Stimulated activated CD4-positive, alpha-beta T cell treated with anti-CD3 and anti-CD28 coated beads, Interleukin-1b, Interleukin-23, amount 100 ng/mL, for 48 hours (primary cell): Measurements from ENCODE around the gene PTPN22.

Source experiments
- DNase-seq: peaks from one replicate; pipeline ENCODE4 v3.0.0-alpha.2; 2020

PTPN22 gene

GRCh38 chr1:113793878-113794834 lies 77.4 kb downstream of the PTPN22 start:
- DNase-seq, result no peak

GRCh38 chr1:113792986-113793385 lies 78.5 kb downstream of the PTPN22 start:
- no peak for DNase-seq

GRCh38 chr1:113792471-113792870 lies 79.0 kb downstream of the PTPN22 start:
- DNase-seq, result no peak

DNA sequence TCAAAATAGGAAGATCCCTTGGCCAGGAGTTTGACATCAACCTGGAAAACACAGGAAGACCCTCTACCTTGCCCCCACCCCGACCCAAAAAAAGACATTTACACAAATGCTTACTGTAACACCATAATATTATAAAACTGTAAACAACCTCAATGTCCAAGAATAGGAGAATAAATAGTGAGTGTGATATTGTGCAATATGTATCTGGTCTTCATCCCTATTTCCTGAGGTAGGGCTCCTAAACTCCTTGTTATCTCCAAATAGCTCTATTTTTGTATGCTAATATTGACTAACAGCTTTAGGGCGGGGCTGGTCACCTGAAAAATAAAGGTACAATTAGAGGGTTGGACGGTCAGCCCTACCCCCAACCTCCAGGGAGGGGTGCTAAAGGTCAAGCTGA lies 82.7 kb downstream of the PTPN22 start:
- no peak for DNase-seq

GRCh38 chr1:113787663-113788062 lies 83.8 kb downstream of the PTPN22 start:
- no peak for DNase-seq

DNA sequence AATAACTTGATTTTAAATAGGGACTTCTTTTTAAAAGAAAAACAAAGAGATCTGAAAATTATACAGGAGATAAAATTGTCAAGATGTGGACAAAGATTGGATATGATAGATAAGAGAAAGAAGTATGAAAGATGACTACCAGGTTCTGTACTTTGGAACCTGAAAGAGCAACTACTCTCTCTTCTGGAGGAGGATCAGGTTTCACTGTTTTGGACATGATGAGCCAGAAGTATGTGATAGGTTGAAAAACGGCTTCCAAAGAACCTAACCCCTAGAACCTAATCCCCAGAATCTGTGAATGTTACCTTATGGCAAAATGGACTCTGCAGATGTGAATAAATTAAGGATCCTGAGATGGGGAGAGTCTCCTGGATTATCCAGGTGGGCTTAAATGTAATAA lies 85.4 kb downstream of the PTPN22 start:
- DNase-seq, result no peak

DNA sequence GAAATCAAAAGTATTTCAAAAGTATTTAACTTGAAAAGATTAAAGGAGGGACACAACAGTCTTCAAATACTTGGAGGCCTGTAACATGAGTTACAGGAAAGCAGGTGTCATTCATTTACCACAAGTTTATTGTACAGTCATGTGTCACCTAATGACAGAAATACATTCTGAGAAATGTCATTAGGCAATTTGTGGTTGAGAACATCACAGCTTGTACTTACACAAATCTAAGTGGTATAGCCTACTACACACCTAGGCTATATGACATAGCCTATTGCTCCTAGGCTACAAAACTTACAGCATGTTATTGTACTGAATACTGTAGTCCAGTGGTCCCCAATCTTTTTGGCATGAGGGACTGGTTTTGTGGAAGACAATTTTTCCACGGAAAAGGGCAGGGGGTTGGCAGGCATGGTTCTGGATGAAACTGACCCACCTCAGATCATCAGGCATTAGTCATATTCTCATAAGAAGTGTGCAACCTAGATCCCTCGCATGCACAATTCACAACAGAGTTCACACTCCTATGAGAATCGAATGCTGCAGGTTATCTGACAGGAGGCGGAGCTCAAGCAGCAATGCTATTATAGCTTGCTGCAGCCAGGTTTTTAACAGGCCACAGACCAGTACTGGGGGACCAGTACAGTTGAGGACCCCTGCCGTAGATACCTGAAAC lies 87.3 kb downstream of the PTPN22 start:
- DNase-seq, result peak; percentile 19

DNA sequence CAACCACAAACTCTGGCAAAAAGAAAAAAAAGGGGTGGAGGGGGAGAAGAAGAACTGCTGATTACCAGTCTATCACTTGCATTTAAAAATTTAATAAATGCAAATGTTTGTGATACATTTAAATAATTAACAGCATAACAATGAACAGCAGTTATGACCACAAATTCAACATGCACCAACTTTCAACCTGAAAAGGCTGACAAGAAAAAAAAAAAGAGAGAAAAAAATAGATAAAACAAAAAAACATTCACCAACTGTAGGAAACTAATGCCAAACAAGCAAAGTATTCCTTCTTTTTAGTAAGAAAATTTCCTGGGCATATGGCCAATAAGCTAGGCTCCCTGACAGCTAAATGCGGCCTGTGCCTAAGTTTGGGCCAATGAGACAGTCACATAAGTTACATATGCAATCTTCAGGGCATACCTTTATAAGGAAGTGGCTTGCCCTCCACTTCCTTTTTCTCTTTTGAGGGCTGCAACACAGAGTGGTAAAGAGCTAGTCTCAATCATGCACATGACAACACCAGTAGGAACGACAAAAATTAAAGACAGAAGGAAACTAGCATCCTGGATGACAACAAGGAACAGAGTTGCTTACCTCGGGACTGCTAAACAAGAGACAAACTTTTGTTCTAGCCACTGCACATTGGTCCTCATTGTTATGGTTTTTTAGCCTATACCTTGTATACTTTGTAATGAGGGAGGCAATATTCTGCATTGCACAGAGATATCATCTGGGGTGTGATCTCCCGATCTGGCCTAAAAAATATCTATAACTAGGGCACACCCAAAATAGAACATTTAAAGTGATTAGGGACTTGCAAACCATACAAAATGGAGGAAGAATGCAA lies 88.0 kb downstream of the PTPN22 start:
- DNase-seq, result peak; percentile 30

DNA sequence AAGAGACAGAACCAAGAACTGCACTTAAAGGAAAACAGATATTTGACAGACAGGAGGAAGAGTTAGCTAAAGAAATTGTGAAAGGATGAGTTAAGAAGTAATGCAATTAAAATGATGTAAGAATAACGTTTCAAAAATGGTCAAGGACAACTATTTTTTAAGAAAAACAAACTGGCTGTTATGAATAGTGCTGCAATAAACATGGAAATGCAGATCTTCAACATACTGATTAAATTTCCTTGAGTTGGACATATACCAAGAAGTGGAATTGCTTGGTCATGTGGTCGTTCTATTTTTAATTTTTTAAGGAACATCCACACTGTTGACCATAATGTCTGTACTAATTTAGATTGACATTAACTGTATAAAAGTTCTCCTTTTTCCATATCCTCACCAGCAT lies 89.1 kb downstream of the PTPN22 start:
- no peak for DNase-seq

DNA sequence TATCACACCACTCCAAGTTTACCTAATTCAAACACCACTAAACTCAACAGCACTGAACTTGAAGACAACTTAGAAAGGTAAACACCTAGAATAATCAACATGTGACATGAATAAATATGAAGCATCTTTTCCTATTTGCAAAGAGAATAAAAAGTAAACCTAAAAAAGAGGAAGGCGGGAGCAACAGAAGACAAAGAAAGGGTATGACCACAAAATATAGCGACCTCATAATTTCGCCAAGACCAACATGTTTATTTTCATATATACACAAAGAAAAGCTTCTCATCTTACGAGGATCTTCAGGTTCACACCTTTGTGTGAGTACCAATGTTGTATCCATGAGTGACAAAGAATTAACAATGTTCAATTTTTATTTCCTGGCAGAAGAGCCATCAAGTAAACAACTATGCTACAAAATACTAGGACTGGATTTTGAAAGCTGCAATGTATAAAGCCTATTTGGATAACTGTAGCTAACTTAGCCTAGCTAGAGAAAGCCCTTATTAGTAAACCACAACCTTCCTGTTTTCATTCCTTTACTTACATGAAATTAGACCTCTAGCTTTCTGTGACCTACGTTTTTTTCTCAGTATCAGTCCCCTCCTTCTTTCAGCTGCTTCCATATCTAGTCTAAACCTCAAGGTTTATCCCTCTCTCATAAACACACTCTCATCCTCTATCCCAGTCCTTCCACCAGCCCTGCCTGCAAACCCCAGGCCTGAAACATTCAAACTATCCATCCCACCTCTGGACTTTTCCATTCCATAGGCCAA lies 91.0 kb downstream of the PTPN22 start:
- no peak for DNase-seq

DNA sequence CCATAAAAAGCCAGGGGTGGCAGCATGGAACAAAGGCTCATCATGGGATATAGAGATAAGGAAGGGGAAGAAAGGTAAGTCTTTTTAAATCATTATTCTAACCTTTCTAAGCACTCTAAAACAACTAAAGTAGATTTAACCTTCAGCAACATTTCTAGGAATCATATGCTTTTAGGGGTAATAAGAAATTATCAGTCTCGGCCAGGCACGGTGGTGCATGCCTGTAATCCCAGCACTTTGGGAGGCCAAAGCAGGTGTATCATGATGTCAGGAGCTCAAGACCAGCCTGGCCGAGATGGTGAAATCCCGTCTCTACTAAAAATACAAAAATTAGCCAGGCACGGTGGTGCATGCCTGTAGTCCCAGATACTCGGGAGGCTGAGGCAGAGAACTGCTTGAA lies 92.0 kb downstream of the PTPN22 start:
- DNase-seq, result no peak

DNA sequence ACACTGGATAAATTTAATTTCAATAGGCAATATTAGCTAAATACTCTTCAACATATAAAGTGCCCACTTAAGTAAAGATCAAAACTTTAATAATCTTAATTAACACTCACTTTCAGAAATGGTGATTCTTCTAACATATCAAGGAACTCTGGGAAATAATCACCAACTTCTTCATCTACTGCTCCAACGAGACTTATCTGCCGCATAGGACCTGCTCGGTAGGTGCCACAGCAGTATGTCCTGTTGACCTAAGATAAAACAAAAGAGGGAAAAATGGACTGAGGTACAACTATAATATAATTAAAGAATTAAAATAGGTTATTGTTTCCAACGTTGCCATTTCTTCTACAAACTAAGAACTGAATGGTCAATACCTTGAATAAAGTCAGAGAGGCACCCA lies 94.0 kb downstream of the PTPN22 start:
- no peak for DNase-seq

- no peak for DNase-seq
Measured at GRCh38 chr1:113770031-113770430, 101.5 kb downstream of the PTPN22 start.

- no peak for DNase-seq
Measured at GRCh38 chr1:113769601-113769970, 101.9 kb downstream of the PTPN22 start.

- DNase-seq, result no peak
Measured at GRCh38 chr1:113768916-113769600, 102.5 kb downstream of the PTPN22 start.

- DNase-seq, result no peak
Measured at GRCh38 chr1:113765306-113766230, 105.9 kb downstream of the PTPN22 start.
